ENCODE data around the gene MICAL2. TPM values are rescaled to one million over a fixed set of nuclear protein-coding genes. Genes with fewer than 3 reads are reported as not detected.

Gene MICAL2
- total and polyA plus RNA-seq, 2 donors (not counting 1 experiment from before 2014, with no cell fraction given) = 0.32 to 0.40 TPM

DNA sequence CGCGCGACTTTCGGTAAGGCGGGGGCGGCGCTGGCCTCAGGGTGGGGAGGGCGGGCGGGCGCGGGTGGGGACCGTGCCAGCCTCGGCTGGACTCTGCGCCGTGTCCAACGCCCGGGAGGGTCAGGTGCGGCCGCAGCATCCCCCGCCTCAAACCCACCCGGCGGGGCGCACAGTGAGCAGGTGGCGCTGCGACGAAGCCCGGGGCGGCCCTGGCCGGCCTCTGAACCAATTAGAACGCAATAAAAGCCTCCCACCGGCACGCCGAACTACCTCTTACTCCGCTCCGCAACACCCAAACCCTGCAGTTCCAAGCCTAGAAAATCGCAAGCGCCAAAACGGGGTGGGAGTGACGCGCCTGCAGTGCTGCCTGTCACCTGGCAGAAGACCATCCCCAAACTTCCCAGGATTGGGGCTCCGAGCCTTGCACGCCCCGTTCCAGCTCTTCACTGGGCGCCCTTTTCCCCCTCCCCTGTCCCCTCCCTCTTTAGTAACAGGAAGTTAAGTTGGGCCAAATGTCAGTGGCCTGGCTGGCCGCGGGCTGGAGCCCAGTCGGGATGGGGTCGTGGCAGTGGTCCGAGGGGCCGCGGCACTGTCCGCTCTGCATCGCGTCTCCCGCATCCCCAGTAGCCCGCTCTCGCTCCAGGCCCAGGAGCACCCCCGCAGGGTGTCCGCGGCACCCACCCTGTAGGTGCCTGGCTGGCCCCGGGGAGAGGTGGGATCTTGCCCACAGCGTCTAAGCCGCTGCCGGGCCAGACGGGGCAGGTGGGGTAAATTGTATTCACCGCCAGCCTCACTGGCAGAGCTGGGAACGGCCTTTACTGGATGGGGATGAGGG lies 541 bp downstream of the MICAL2 start:
- H3K4me3 ChIP-seq (ENCODE audit: control extremely low read depth in 1 of 5, extremely low read depth in 1 of 5, insufficient read depth in 1 of 5, low read depth in 2 of 5, low read length in 4 of 5) = peak overlapping the region; percentile 11 to 51 (median 47)
- Mint-ChIP-seq H3K27ac (no peak overlapping the region), H3K4me3 (peak overlapping the region; percentile 71), H3K9me3 (ENCODE audit: insufficient read depth) (no peaks in the 10 kb centered on the region), H3K4me1 (peaks cover 9% of the 10 kb centered on the region), H3K27me3 (peaks cover 47% of the 10 kb centered on the region)
- H4K20me1 ChIP-seq (ENCODE audit: control insufficient read depth, insufficient read depth, low read length, poor library complexity, severe bottlenecking) = no peaks in the 10 kb centered on the region
- peaks cover 11 to 12% of the 10 kb centered on the region in 2 donors for H3K4me1 ChIP-seq (ENCODE audit: control insufficient read depth in 2 of 2, insufficient read depth in 2 of 2, low read length in 2 of 2)
- H3K27me3 ChIP-seq (replicated peaks in 1 of 4; ENCODE audit: control extremely low read depth in 1 of 4, control insufficient read depth in 3 of 4, insufficient read depth in 4 of 4, low read length in 3 of 4) = peaks cover 0 to 27% (median 2%) of the 10 kb centered on the region in 4 experiments
- H3K79me2 ChIP-seq (ENCODE audit: control insufficient read depth, insufficient read depth, low read length) = no peaks in the 10 kb centered on the region
- H3K9ac ChIP-seq (ENCODE audit: low read length) = peak overlapping the region; percentile 54
- H3K9me3 ChIP-seq (ENCODE audit: control extremely low read depth in 1 of 3, control insufficient read depth in 2 of 3, insufficient read depth in 1 of 3, low read length in 2 of 3) = peaks cover 0 to 8% (median 0%) of the 10 kb centered on the region in 3 donors
- CTCF ChIA-PET = no interaction called here
- H3K36me3 ChIP-seq (replicated peaks in 1 of 2; ENCODE audit: control extremely low read depth in 1 of 2, control insufficient read depth in 1 of 2, extremely low read depth in 1 of 2, insufficient read depth in 2 of 2, low read length in 1 of 2) = no peaks in the 10 kb centered on the region
- POLR2A ChIA-PET = no interaction called here
- intact Hi-C loops (cut with micrococcal nuclease) = no loop called here
- no peak overlapping the region for H3K27ac ChIP-seq (ENCODE audit: low read length in 2 of 2)
- ATAC-seq (ENCODE audit: low read depth) (peak; percentile 7), DNase-seq (peak; percentile 24)
- peak overlapping the region; percentile 65 for H2AFZ ChIP-seq (ENCODE audit: insufficient read depth, low read depth, low read length, poor library complexity, severe bottlenecking)
- TF ChIP-seq CTCF (IDR thresholded peaks at IDR 0.05) (no peak), EZH2 (IDR thresholded peaks at IDR 0.05; ENCODE audit: borderline replicate concordance, insufficient read depth, low read depth, low read length, poor library complexity, severe bottlenecking) (no peak)
- H3K4me2 ChIP-seq (replicated peaks; ENCODE audit: low read depth, low read length, poor library complexity, severe bottlenecking) = peak overlapping the region; percentile 89
- WGBS (ENCODE audit: insufficient coverage) = 30% methylated on average over 62 of the region's 67 CpGs

Data from B cell (primary cell).